Vagina (tissue), 2 donors: ENCODE data around the gene NOSIP. TPM values are rescaled to one million over a fixed set of nuclear protein-coding genes. Genes with fewer than 3 reads are reported as not detected.

Experiments
- DNase-seq, 2 donors: peaks; one replicate each; pipeline ENCODE4 v3.0.0-alpha.2; 2017; ENCODE audit errors: extremely low spot score in 2 of 2
- H3K27ac ChIP-seq: fragments of 200-600 bp; sonication (generic); one replicate; pipeline ENCODE4 v1.5.1; 2019
- H3K27me3 ChIP-seq: fragments of 200-600 bp; sonication (generic); one replicate; pipeline ENCODE4 v1.5.1; 2019
- H3K36me3 ChIP-seq, 2 donors: fragments of 200-600 bp; sonication (generic); one replicate each; pipeline ENCODE4 v1.5.1; 2017 to 2019
- H3K4me1 ChIP-seq: fragments of 200-600 bp; sonication (generic); one replicate; pipeline ENCODE4 v1.5.1; 2019
- H3K4me3 ChIP-seq, 2 donors: fragments of 200-600 bp; sonication (generic); 1 replicate in 1 of 2; 2 replicates in 1 of 2; pipeline ENCODE4 v1.5.1; 2016 to 2019
- H3K9me3 ChIP-seq: fragments of 200-600 bp; sonication (generic); one replicate; pipeline ENCODE4 v1.5.1; 2019
- POLR2A ChIP-seq, 2 donors: fragments of 450-650 bp; IDR thresholded peaks; one replicate each; pipeline ENCODE4 v1.6.1; 2017; ENCODE audit warnings: antibody characterized with exemption in 2 of 2, mild to moderate bottlenecking in 2 of 2, moderate library complexity in 2 of 2
- POLR2AphosphoS5 ChIP-seq, 2 donors: sonication (generic); formaldehyde crosslinking; IDR thresholded peaks; one replicate each; pipeline ENCODE4 v1.9.0; 2017; ENCODE audit warnings: antibody characterized with exemption in 2 of 2, mild to moderate bottlenecking in 2 of 2, low read depth in 1 of 2; ENCODE audit not compliant: insufficient read depth in 1 of 2
- intact Hi-C: fragments of 100-400 bp; cut with DNase I; formaldehyde crosslinking; loops from one replicate; pipeline ENCODE4 v1.15.1; 2023
- total RNA-seq: library from RNA; depleted of rRNA; stranded (reverse); fragments of >200 nt; gene quantifications from one replicate; pipeline ENCODE4 v1.2.3, GENCODE V29; 2016
- TF ChIP-seq, protein P1 (sequence below), 3 experiments: fragments of 450-650 bp in 2 of 3; fragments of 200-600 bp in 1 of 3; sonication (generic) in 1 of 3; IDR thresholded peaks; one replicate each; pipeline ENCODE4 v1.5.1; 2017 to 2019; ENCODE audit warnings: antibody characterized with exemption in 3 of 3, mild to moderate bottlenecking in 2 of 3, moderate library complexity in 2 of 3

The NOSIP gene
- total RNA-seq, 1 donor from 2014 or later = 72.2 TPM

DNA sequence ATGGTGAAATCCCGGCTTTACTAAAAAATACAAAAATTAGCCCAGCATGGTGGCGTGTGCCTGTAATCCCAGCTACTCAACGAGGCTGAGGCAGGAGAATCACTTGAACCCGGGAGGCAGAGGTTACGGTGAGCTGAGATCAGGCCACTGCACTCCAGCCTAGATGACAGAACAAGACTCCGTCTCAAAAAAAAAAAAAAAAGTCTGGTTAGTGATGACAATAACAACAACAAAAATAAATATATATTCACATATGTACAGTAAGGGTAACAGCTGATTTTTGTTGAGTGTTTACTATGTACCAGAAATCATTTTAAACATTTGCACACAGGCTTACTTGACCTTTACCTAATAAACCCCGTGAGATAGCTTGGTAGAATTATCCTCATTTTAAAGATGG is 36.6 kb upstream of the NOSIP start:
- TF ChIP-seq POLR2AphosphoS5 (IDR thresholded peaks at IDR 0.05; ENCODE audit: insufficient read depth in 1 of 2, low read depth in 1 of 2) (no peak), POLR2A (IDR thresholded peaks at IDR 0.05) (no peak)
- TF ChIP-seq, protein P1, sequence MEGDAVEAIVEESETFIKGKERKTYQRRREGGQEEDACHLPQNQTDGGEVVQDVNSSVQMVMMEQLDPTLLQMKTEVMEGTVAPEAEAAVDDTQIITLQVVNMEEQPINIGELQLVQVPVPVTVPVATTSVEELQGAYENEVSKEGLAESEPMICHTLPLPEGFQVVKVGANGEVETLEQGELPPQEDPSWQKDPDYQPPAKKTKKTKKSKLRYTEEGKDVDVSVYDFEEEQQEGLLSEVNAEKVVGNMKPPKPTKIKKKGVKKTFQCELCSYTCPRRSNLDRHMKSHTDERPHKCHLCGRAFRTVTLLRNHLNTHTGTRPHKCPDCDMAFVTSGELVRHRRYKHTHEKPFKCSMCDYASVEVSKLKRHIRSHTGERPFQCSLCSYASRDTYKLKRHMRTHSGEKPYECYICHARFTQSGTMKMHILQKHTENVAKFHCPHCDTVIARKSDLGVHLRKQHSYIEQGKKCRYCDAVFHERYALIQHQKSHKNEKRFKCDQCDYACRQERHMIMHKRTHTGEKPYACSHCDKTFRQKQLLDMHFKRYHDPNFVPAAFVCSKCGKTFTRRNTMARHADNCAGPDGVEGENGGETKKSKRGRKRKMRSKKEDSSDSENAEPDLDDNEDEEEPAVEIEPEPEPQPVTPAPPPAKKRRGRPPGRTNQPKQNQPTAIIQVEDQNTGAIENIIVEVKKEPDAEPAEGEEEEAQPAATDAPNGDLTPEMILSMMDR (IDR thresholded peaks at IDR 0.05) = no peak
- Histone ChIP-seq H3K4me1 (peaks cover 16% of the 10 kb centered on the region), H3K27ac (no peak overlapping the region), H3K36me3 (peaks cover 0 to 66% of the 10 kb centered on the region in 2 donors), H3K27me3 (no peaks in the 10 kb centered on the region), H3K4me3 (no peak overlapping the region), H3K9me3 (no peaks in the 10 kb centered on the region)
- intact Hi-C loops = no loop called here
- no peak for DNase-seq

DNA sequence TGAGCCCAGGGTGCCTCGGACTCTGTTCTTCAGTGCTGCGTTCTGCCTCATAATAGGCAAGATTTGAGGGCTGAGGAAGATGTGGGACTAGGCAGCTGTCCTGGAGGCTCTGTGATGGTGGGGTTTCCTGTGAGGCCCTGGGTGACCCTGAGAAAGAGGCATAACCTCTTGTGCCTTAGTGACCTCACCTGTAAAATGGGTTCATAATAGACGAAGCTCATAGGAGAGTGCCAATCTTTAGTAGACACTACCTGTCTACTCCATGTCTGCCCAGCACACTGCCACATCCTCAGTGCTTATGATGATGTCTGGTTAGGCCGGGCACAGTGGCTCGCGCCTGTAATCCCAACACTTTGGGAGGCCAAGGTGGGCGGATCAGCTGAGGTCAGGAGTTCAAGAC is 36.2 kb upstream of the NOSIP start:
- intact Hi-C loops = no loop called here
- DNase-seq = no peak
- Histone ChIP-seq H3K36me3 (peaks cover 0 to 62% of the 10 kb centered on the region in 2 donors), H3K4me1 (peaks cover 16% of the 10 kb centered on the region), H3K27me3 (no peaks in the 10 kb centered on the region), H3K27ac (no peak overlapping the region), H3K9me3 (no peaks in the 10 kb centered on the region), H3K4me3 (no peak overlapping the region)
- TF ChIP-seq POLR2A (IDR thresholded peaks at IDR 0.05) = no peak
- TF ChIP-seq, protein P1 (IDR thresholded peaks at IDR 0.05) = no peak
- TF ChIP-seq POLR2AphosphoS5 (IDR thresholded peaks at IDR 0.05; ENCODE audit: insufficient read depth in 1 of 2, low read depth in 1 of 2) = no peak

DNA sequence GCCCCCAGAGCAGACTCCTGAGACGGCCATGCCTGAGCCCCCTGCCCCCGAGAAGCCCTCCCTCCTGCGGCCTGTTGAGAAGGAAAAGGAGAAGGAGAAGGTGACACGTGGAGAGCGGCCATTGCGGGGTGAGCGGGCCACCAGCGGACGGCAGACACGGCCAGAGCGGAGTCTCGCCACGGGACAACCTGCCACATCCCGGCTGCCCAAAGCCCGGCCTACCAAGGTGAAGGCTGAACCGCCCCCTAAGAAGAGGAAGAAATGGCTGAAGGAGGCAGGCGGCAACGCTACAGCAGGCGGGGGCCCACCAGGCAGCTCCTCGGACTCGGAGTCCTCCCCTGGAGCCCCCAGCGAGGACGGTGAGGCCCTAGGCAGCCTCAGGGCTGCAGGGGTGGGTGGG is 35.5 kb upstream of the NOSIP start:
- no peak overlapping the region for H3K4me3 ChIP-seq
- no peaks in the 10 kb centered on the region for H3K27me3 ChIP-seq
- H3K27ac ChIP-seq = no peak overlapping the region
- peaks cover 16% of the 10 kb centered on the region for H3K4me1 ChIP-seq
- TF ChIP-seq, protein P1 (IDR thresholded peaks at IDR 0.05) = no peak
- TF ChIP-seq POLR2A (IDR thresholded peaks at IDR 0.05) (no peak), POLR2AphosphoS5 (IDR thresholded peaks at IDR 0.05; ENCODE audit: insufficient read depth in 1 of 2, low read depth in 1 of 2) (no peak)
- intact Hi-C loops = no loop called here
- H3K9me3 ChIP-seq = no peaks in the 10 kb centered on the region
- no peak for DNase-seq
- H3K36me3 ChIP-seq = peaks cover 0 to 58% of the 10 kb centered on the region in 2 donors

DNA sequence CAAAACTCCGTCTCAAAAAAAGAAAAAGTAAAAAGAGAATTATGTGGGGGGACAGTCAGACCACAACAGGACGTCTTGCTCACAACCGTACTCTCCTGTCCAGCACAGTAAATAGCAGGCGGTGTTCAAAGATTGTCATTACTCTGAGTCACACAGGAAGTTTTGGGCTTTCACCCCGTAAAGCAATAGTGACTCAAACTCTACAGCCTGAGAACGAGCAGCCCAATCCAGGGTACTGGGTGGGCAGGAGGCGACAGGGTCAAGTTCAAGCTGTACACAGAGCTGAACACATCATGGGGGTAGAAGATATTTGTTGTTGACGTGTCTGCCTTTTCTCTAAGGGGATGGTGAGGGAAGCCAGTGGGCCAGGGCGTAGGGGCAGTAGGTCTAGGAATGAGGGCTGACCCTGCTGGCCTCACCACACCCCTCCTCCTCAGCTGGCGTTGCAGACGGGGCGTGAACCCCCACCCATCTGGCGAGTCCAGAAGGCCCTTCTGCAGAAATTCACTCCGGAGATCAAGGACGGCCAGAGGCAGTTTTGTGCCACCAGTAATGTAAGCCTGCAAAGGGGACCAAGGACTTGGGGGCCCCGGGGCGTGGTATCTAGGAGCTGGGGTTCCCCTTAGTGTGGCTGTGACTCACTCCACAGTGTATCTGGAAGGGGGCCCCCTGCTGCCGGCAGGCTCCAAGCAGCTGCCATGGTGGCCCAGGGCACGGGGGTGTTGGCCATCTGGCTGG is 33.9 kb upstream of the NOSIP start:
- no peak overlapping the region for H3K4me3 ChIP-seq
- no peak overlapping the region for H3K27ac ChIP-seq
- peaks cover 0 to 56% of the 10 kb centered on the region in 2 donors for H3K36me3 ChIP-seq
- H3K27me3 ChIP-seq = no peaks in the 10 kb centered on the region
- TF ChIP-seq POLR2AphosphoS5 (IDR thresholded peaks at IDR 0.05; ENCODE audit: insufficient read depth in 1 of 2, low read depth in 1 of 2) (no peak), POLR2A (IDR thresholded peaks at IDR 0.05) (no peak)
- TF ChIP-seq, protein P1 (IDR thresholded peaks at IDR 0.05) = no peak
- H3K4me1 ChIP-seq = peaks cover 16% of the 10 kb centered on the region
- intact Hi-C loops = no loop called here
- no peaks in the 10 kb centered on the region for H3K9me3 ChIP-seq
- no peak for DNase-seq

DNA sequence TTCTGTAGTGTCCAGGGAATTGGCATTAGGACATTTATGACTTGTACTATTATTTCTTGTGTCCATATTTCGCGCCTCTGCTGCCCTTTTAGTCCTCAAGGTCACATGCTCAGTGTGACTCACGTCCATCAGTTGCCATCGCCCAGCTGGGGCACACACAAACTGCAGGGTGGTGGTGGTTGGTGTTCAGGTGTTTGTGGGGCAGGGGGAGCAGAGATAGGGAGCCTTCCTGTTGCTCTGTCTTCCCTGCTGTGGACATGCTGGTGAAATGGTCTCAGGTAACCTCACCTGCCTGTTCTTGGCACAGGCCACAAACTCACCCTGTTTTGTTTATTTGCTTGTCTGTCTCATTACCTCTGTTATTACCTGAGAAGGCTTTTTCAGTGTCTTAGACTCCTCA is 33.0 kb upstream of the NOSIP start:
- TF ChIP-seq POLR2AphosphoS5 (IDR thresholded peaks at IDR 0.05; ENCODE audit: insufficient read depth in 1 of 2, low read depth in 1 of 2) (no peak), POLR2A (IDR thresholded peaks at IDR 0.05) (no peak)
- TF ChIP-seq, protein P1 (IDR thresholded peaks at IDR 0.05) = no peak
- Histone ChIP-seq H3K27me3 (no peaks in the 10 kb centered on the region), H3K4me1 (peaks cover 16% of the 10 kb centered on the region), H3K27ac (no peak overlapping the region), H3K36me3 (peaks cover 0 to 53% of the 10 kb centered on the region in 2 donors), H3K4me3 (no peak overlapping the region), H3K9me3 (no peaks in the 10 kb centered on the region)
- DNase-seq = no peak
- intact Hi-C loops = no loop called here
